KMS-11 (cell line): ENCODE data around the gene SLC35G2.

Experiments used
- H2AFZ ChIP-seq: fragments of 200-600 bp; sonication (generic); 2 replicates; pipeline ENCODE4 v1.6.1; 2016; ENCODE audit warnings: antibody characterized with exemption, mixed run types, low read depth
- H3K27ac ChIP-seq: fragments of 200-600 bp; sonication (generic); 2 replicates; pipeline ENCODE4 v1.6.1; 2016; ENCODE audit warnings: mild to moderate bottlenecking, mixed run types
- H3K27me3 ChIP-seq: fragments of 200-600 bp; sonication (generic); 2 replicates; pipeline ENCODE4 v1.6.1; 2017; ENCODE audit warnings: mild to moderate bottlenecking, low read depth, mixed run types, moderate library complexity; ENCODE audit not compliant: insufficient read depth
- H3K36me3 ChIP-seq: fragments of 200-600 bp; sonication (generic); 2 replicates; pipeline ENCODE4 v1.6.1; 2017; ENCODE audit warnings: mild to moderate bottlenecking, mixed run types; ENCODE audit not compliant: insufficient read depth
- H3K4me1 ChIP-seq: fragments of 200-600 bp; sonication (generic); 2 replicates; pipeline ENCODE4 v1.6.1; 2016; ENCODE audit warnings: mild to moderate bottlenecking, low read depth, mixed run types; ENCODE audit not compliant: poor library complexity, severe bottlenecking
- H3K4me2 ChIP-seq: fragments of 200-600 bp; sonication (generic); 2 replicates; pipeline ENCODE4 v1.7.0; 2016; ENCODE audit warnings: mild to moderate bottlenecking, mixed run types
- H3K4me3 ChIP-seq: fragments of 200-600 bp; sonication (generic); IDR thresholded peaks from 2 replicates; pipeline ENCODE4 v1.6.1; 2017; ENCODE audit warnings: low read depth, low read length, mixed read lengths; ENCODE audit not compliant: insufficient read depth
- H3K79me2 ChIP-seq: fragments of 200-600 bp; sonication (generic); 2 replicates; pipeline ENCODE4 v1.6.1; 2016; ENCODE audit warnings: low read depth, mixed run types; ENCODE audit not compliant: insufficient read depth
- H3K9ac ChIP-seq: fragments of 200-600 bp; sonication (generic); 2 replicates; pipeline ENCODE4 v1.6.1; 2016; ENCODE audit warnings: mild to moderate bottlenecking, mixed run types
- H4K20me1 ChIP-seq: fragments of 200-600 bp; sonication (generic); 2 replicates; pipeline ENCODE4 v1.6.1; 2016; ENCODE audit warnings: mild to moderate bottlenecking, mixed run types; ENCODE audit not compliant: insufficient read depth
- TF ChIP-seq, protein P1 (sequence below): fragments of 200-600 bp; sonication (generic); conservative IDR thresholded peaks from 2 replicates; pipeline ENCODE4 v1.6.1; 2017; ENCODE audit warnings: low read depth, mild to moderate bottlenecking, antibody characterized with exemption, low read length, moderate library complexity, mixed read lengths

Gene SLC35G2

DNA sequence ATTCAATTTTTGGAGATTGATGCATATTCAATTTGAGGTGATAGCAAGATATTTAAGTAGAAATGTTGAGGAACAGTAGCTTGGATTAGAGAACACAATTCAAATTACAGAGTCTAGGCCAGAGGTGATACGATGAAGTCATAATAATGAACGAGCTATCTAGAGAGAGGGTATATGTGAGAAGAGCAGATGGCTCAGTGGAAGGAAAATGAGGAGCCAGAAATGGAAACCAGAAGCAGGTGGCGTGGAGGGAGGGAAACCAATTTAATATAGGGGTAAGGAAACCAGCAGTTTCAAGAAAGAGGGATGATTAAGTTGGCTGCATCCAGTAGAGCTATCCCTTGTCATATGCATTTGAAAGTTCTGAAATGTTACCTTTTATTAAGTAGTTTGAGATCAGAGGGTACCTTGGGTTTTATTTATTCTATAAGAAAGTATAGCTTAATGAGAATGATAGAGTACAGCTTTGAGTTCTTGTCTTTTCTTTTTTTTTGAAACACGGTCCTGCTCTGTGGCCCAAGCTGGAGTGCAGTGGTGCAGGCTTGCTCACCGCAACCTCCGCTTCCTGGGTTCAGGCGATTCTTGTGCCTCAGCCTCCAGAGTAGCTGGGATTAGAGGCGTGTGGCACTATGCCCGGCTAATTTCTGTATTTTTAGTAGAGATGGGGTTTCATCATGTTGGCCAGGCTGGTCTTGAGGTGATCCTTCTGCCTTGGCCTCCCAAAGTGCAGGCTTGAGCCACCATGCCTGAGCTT lies 65.2 kb downstream of the SLC35G2 start:
- no peaks in the 10 kb centered on the region for H4K20me1 ChIP-seq
- H3K27ac ChIP-seq = no peak overlapping the region; the same call in 1 of the 2 replicates
- no peak overlapping the region for H2AFZ ChIP-seq
- H3K9ac ChIP-seq = no peak overlapping the region
- TF ChIP-seq, protein P1, sequence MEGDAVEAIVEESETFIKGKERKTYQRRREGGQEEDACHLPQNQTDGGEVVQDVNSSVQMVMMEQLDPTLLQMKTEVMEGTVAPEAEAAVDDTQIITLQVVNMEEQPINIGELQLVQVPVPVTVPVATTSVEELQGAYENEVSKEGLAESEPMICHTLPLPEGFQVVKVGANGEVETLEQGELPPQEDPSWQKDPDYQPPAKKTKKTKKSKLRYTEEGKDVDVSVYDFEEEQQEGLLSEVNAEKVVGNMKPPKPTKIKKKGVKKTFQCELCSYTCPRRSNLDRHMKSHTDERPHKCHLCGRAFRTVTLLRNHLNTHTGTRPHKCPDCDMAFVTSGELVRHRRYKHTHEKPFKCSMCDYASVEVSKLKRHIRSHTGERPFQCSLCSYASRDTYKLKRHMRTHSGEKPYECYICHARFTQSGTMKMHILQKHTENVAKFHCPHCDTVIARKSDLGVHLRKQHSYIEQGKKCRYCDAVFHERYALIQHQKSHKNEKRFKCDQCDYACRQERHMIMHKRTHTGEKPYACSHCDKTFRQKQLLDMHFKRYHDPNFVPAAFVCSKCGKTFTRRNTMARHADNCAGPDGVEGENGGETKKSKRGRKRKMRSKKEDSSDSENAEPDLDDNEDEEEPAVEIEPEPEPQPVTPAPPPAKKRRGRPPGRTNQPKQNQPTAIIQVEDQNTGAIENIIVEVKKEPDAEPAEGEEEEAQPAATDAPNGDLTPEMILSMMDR = no peak
- peaks cover 81% of the 10 kb centered on the region for H3K79me2 ChIP-seq
- H3K4me3 ChIP-seq = no peak overlapping the region
- peaks cover 20% of the 10 kb centered on the region for H3K4me1 ChIP-seq
- peak overlapping the region; percentile 29; the same call in 1 of the 2 replicates for H3K4me2 ChIP-seq
- H3K36me3 ChIP-seq = no peaks in the 10 kb centered on the region; the same call in 1 of the 2 replicates
- H3K27me3 ChIP-seq = no peaks in the 10 kb centered on the region

- Histone ChIP-seq H3K79me2 (peaks cover 82% of the 10 kb centered on the region), H4K20me1 (no peaks in the 10 kb centered on the region), H3K4me1 (peaks cover 20% of the 10 kb centered on the region), H3K27ac (no peak overlapping the region), H3K9ac (no peak overlapping the region), H3K27me3 (no peaks in the 10 kb centered on the region), H2AFZ (no peak overlapping the region), H3K4me2 (no peak overlapping the region), H3K36me3 (no peaks in the 10 kb centered on the region; the same call in 1 of the 2 replicates), H3K4me3 (no peak overlapping the region)
- TF ChIP-seq, protein P1 = no peak
Measured at GRCh38 chr3:136885357-136886213, 66.7 kb downstream of the SLC35G2 start.

DNA sequence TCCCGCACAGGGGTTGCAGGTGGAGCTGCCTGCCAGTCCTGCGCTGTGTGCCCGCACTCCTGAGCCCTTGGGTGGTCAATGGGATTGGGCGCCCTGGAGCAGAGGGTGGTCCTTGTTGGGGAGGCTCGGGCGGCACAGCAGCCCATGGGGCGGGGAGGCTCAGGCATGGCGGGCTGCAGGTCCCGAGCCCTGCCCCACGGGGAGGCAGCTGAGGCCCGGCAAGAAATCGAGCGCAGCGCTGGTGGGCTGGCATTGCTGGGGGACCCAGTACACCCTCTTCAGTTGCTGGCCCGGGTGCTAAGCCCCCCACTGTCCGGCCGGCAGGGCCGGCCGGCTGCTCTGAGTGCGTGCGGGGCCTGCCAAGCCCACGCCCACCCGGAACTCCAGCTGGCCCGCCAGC lies 71.0 kb downstream of the SLC35G2 start:
- Histone ChIP-seq H3K36me3 (no peaks in the 10 kb centered on the region; the same call in 1 of the 2 replicates), H3K4me3 (no peak overlapping the region), H3K4me1 (peaks cover 17% of the 10 kb centered on the region), H4K20me1 (no peaks in the 10 kb centered on the region), H2AFZ (no peak overlapping the region), H3K4me2 (no peak overlapping the region), H3K79me2 (peaks cover 84% of the 10 kb centered on the region), H3K27ac (no peak overlapping the region), H3K9ac (no peak overlapping the region), H3K27me3 (no peaks in the 10 kb centered on the region)
- TF ChIP-seq, protein P1 = no peak

DNA sequence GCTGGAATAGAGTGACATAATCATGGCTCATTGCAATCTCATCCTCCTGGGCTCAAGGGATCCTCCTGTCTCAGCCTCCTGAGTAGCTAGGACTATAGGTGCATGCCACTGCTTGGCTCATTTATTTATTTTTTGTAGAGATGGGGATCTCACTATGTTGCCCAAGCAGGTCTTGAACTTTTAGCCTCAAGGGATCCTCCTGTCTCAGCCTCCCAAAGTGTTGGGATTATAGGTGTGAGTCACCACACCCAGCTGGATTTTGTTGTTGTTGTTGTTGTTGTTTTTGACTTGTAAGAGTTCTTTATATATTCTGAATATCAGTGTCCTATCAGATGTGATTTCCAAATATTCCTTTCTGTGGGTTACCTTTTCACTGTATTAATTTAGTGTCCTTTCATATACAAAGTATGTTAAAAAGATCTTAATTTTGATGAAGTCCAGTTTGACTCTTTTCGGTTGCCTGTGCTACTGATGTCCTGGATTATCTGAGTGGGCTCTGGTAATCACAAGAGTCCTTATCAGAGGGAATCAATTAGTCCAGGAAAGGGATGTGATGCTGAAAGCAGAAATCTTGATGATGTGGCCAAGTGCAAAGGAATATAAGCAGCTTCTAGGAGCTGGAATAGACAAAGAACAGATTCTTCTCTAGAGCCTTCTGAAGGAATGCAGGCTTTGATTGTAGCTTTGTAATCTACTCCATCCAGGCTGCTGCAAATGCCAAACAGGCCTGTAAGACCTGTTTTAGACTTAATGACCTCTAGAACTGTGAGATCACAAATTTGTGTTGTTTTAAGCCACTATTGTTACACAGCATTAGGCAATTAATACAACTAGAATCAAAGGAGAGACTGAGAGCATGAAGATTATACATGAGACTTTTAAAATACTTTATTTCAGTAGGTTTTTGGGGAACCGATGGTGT lies 73.3 kb downstream of the SLC35G2 start:
- no peak overlapping the region for H3K27ac ChIP-seq
- TF ChIP-seq, protein P1 = no peak
- no peak overlapping the region for H3K4me2 ChIP-seq
- H3K79me2 ChIP-seq = peaks cover 88% of the 10 kb centered on the region
- H3K9ac ChIP-seq = no peak overlapping the region
- H4K20me1 ChIP-seq = no peaks in the 10 kb centered on the region
- peaks cover 39% of the 10 kb centered on the region for H3K4me1 ChIP-seq
- H2AFZ ChIP-seq = no peak overlapping the region
- no peaks in the 10 kb centered on the region; the same call in 1 of the 2 replicates for H3K36me3 ChIP-seq
- H3K27me3 ChIP-seq = no peaks in the 10 kb centered on the region
- no peak overlapping the region for H3K4me3 ChIP-seq
